ENCODE results near the gene PDXK.

The PDXK gene

GRCh38 chr21:43764576-43765495 lies 45.9 kb downstream of the PDXK start:
- DNase-seq, result no peak

DNA sequence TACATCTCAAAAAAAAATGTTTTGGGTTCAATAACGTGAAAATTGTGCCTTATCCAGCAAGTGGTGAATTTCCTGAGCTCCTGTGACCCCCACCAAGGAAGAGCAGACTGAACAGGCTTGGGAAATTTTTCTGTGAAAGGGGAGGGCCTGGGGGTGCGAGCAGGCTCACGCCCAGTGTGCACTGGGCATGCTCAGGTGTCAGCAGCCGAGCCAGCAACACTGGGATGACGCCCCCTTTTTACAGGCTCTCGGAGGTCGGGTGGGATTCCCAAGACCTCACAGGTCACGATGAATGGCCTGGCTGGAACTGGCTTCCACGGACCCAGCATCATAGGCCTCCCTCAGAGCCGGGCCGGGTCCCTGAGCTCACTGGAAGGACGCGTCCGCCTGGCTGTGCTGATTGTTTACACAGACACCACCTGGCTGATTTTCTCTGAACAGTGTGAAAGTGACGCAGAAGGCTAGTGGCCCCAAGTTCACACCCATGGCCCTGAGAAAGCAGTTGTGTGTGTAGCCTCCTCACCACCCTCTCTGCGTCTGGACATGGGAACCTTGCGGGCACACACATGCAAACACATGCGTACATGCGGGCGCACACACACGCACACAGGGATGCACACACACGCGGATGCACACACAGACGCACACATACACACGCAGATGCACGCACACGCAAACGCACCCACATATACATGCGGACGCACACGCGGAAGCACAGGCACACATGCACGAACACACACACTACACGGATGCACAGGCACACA lies 48.0 kb downstream of the PDXK start:
- no peak for DNase-seq

GRCh38 chr21:43767498-43767983 lies 48.6 kb downstream of the PDXK start:
- DNase-seq, result no peak

DNA sequence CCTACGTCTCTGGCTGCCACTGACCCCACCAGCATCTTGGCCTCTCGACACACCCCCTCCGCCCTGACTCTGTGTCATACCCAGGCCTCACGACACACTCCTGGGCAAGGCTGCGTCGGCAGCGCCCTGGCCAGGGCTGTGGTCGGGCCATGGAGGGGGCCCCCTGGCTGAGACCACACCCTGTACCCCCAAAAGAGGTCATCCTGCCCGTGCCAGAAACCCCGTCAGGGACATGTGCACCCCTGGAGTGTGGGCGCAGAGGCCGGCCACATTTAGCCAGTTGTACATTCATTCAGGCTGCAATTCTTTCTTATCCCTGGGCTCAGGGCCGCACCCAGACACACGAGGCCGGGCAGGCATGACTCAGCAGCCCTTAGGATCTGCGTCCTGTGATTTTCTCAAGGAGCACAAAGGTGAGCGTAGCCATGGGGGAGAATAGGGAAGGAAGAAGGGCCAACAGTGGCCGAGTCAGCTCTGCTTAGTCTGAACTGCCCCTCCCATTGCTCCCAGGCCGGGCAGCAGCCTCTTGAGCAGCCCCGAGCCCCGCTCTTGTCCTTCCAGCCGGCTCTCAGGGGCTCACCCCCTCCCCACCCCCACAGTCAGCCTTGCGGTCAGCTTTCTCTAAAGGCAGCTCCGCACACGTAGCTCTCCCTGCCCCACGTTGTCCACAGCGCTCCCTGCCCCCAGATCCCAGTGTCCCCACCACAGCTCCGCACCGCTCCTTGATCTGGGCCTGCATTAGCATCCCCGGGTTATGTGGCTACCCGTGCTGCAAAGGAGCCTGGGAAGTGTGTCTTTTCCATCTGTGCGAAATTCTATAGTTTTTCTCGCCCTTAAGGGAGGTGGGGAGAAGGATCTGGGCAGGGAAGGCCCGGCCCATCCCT lies 49.3 kb downstream of the PDXK start:
- no peak for DNase-seq

DNA sequence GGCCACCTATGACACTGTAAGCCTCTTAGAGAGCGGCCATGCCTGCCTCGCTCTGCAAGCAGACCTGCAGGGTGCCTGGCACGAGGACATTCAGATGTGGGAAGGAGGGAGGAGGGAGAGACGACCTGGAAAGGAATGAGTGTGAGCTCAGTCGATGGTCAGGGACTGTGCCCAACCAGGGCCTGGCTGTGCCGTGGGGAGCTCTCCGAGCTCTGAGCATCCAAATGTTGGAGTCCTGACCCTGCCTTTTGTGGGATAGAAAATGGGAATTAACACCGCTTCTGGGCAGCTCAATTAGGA lies 49.9 kb downstream of the PDXK start:
- DNase-seq, result no peak

DNA sequence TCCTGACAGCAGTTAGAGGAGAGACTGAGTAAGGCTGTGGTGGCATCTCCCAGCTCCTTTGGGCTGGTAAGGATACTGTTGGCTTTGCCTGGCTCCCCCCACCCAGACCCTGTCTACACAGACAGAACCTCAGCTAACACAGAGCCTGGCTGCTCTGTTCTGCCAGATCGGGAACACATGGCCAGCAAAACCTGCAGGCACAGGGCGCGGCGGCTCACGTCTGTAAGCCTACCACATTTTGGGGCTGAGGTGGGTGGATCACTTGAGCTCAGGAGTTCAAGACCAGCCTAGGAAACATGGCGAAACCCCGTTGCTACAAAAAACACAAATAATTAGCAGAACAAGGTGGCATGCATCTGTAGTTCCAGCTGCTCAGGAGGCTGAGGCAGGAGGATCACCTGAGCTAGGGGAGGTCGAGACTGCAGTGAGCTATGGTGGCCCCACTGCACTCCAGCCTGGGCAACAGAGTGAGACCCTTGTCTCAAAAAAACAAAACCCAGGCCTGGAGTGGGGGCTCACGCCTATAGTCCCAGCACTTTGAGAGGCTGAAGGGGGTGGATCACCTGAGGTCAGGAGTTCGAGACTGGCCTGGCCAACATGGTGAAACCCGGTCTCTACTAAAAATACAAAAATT lies 50.5 kb downstream of the PDXK start:
- no peak for DNase-seq

GRCh38 chr21:43770066-43770655 lies 51.2 kb downstream of the PDXK start:
- no peak for DNase-seq

GRCh38 chr21:43771199-43771675 lies 52.3 kb downstream of the PDXK start:
- DNase-seq, result no peak

DNA sequence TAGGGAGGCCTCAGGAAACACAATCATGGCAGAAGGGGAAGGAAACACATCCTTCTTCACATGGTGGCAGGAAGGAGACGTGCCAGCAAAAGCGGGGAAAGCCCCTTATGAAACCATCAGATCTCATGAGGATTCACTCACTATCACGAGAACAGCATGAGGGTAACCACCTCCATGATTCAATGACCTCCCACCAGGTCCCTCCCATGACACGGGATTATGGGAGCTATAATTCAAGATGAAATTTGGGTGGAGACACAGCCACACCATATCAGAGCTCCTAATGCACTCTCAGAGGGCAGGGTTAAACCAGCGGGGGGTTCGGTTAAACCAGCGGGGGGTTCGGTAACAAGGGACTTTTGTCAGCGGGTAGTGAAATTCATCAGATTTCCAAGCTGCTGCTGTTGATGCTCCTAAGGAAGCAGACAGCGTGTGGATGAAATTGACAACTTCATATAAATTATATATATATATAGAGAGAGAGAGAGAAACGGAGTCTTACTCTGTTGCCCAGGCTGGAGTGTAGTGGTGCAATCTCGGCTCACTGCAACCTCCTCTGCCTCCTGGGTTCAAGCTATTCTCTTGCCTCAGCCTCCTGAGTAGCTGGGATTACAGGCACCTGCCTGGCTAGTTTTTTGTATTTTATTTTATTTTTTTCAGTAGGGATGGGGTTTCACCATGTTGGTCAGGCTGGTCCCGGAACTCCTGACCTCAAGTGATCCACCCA lies 52.9 kb downstream of the PDXK start:
- DNase-seq, result no peak

- DNase-seq, result no peak
Measured at GRCh38 chr21:43772425-43772821, 53.5 kb downstream of the PDXK start.

- DNase-seq, result no peak
Measured at GRCh38 chr21:43774163-43774562, 55.2 kb downstream of the PDXK start.

DNA sequence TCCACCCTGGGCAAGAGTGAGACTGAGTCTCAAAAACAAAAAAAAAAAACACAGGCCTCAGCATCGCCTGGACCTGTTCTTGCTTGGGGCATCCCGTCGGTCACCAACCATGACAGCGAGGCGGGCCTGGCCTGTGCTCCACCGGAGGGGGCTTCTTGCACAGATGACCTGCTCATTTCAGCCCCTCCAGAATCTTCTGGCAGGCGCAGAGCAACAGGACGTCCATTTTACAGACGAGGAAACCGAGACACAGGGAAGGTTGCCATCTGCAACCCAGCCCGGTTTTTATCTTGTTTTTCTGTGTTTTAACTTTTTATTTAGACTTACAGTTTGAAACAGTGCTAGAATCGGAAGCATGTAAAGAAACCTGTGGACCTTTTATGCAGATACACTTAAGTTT lies 56.3 kb downstream of the PDXK start:
- no peak for DNase-seq

DNA sequence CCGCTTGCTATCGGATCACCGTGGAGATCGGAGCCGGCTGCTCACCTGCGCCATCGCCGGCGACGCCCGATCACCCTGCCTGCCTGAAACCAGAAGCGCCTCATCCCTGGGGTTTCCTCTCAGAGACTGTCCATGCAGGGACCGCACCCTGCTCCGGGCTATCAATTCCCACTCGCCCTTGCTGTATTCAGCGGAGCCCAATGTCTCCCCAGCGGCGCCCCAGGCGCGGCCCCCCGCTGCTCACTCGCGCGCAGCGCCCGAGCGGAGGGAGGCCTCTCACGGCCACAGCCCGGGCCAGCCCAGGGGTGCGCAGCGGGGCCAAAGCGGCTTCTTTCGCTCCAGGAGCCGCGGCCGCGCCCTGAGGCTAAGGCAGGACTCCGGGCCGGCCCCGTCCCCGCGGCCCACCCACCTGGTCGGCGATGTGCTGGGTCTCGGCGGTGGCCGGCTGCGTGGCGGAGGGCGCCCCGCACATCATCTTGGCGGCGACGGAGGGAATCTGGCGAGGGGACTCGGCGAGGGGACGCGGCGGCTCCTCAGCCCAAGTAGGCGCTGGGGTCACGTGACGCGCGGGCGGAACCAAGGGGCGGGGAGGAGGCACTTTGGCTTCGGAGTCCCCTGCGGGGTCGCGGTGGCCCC lies 57.0 kb downstream of the PDXK start, which contains the start of gene CSTB:
Gene CSTB, minus strand, starts transcription at position 514 of the 636 bp plus-strand sequence. Its CDS starts 39 bp downstream, at position 475.
- peak; percentile 86 for DNase-seq

DNA sequence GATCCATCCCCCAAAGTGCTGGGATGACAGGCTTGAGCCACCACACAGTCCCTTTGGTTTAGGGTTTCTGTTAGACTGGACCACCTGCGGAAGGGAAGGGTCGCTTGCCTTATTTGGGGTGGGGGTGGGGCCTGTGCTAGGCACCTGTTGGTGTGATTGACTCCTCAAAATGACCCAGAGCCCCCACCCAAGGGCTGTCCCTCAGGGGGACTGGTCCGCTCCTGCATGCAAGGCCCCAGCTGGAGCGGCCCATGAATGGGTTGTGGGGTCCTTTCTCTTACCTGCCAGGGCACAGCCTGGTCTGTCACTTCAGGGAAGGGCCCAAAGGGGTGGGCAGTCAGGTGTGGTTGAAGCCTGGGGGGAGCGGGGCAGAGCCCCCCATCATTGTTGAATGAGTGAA lies 59.0 kb downstream of the PDXK start:
- no peak for DNase-seq

DNA sequence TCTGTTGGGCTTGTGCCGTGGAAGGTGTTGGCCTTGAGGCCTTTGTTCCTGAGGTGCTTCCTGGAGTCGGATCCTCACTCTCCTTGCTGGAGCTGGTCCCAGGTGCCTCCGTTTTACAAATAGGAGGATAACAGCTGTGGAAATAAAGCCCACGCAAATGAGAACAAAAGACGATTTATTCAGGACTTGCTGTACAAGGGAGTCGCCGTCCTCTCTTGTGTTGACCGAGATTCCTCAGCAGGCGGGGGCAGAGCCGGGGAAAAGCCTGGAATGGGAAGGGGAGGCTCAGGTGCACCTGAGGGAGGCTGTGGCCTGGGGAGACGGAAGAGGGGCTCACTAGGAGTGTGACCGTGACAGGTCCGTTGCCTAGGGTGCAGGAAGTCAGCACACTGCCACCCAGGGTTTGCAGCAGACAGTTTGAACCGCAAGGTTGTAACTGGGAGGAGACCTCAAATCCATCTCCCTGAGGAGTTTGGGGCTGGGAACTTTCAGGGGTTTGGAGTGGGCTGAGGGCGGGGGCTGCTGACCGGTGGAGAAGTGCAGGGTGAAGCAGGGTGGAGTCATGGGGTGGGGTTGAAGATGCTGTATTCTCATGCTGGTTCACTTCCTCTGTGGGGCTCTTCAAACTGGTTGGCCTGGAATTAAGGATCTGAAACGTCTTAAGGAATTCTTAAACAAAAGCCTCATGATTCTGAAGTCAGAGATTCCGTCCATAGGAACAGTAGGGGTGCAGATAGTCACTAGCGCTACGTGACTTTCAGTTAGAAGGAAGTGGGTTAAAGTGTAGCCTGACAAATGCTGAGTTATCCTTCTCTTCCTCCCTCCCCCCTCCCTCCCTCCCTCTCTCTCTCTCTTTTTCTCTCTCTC lies 59.8 kb downstream of the PDXK start:
- DNase-seq, result no peak

DNA sequence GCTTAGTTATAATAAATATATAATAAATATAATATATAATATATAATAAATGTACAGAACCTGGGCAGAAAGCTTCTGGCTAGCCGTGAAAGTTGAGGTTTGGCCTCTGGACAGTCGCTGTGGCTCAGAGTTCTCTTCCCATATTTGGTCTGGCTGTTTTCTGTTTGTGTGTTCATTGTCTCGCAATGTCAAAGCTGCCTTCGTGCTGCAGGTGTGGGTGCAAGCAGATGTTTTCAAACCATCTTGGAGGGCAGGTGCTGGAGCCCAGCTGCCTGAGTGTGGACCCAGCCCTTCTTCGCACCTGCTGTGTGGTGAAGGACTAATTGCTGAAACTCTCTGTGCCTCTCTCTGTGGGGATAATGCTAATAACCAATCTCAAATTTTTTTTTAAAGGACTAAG lies 60.7 kb downstream of the PDXK start:
- no peak for DNase-seq

- no peak for DNase-seq
Measured at GRCh38 chr21:43781846-43782245, 62.9 kb downstream of the PDXK start.

- DNase-seq, result no peak
Measured at GRCh38 chr21:43782431-43783097, 63.6 kb downstream of the PDXK start.

DNA sequence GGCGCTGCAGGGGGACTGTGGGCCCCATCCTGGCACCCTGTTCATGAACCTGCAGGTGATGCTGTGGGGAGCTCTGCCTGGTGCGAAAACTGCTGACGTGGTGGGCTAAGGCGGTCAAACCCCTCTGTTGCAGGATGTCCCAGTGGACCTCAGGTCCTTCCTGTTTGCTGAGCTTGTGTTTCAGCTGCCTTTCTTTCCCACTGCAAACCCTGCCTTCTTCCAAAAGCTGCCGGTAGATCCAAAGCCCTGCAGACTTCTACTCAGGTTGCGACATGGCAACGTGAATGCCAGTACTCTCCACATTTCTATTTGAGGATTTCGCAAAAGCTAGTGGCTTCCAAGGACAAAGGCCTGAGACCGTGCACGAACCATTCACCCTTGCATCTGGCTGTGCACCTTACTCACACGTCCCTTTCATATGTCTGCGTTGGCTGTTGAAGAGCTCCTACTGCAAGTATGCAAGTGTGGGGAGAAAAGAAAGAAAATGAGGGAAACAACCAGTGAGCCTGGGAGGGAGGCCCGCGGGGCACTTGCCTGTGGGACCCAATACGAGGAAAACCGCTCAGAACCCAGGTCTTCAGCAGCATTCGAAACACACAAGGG lies 64.3 kb downstream of the PDXK start:
- DNase-seq, result no peak

Data from activated naive CD4-positive, alpha-beta T cell treated with Interleukin-2 at 50 U/mL for 16 hours (primary cell).